GM21786 (cell line): ENCODE results near the gene MOCS1.

Source experiments
- ATAC-seq: cut with Tn5 transposase; IDR thresholded peaks from one replicate; pipeline ENCODE4 v1.9.1; 2021; ENCODE audit not compliant: unreplicated experiment

Gene MOCS1

GRCh38 chr6:39881851-39882530, 52.3 kb downstream of the MOCS1 start:
- no peak for ATAC-seq

- no peak for ATAC-seq
These were observed 53.7 kb downstream of the MOCS1 start for GRCh38 chr6:39880594-39880993.

GRCh38 chr6:39879535-39879934, 54.7 kb downstream of the MOCS1 start:
- no peak for ATAC-seq

GRCh38 chr6:39876826-39877225, 57.4 kb downstream of the MOCS1 start:
- no peak for ATAC-seq

- ATAC-seq, result no peak
These were observed 58.2 kb downstream of the MOCS1 start for GRCh38 chr6:39876111-39876510.

GRCh38 chr6:39873439-39873838, 60.8 kb downstream of the MOCS1 start:
- no peak for ATAC-seq

GRCh38 chr6:39870950-39871349, 63.3 kb downstream of the MOCS1 start:
- no peak for ATAC-seq

- ATAC-seq, result no peak
These were observed 66.7 kb downstream of the MOCS1 start for GRCh38 chr6:39867592-39867991.

- ATAC-seq, result no peak
These were observed 69.0 kb downstream of the MOCS1 start for GRCh38 chr6:39865011-39865888.

- no peak for ATAC-seq
These were observed 72.6 kb downstream of the MOCS1 start for GRCh38 chr6:39861663-39862062.

- no peak for ATAC-seq
These were observed 75.2 kb downstream of the MOCS1 start for GRCh38 chr6:39859025-39859424.

- ATAC-seq, result no peak
These were observed 78.8 kb downstream of the MOCS1 start for GRCh38 chr6:39855356-39855995.
